ENCODE measurements around the gene OR9A2.

The OR9A2 gene

DNA sequence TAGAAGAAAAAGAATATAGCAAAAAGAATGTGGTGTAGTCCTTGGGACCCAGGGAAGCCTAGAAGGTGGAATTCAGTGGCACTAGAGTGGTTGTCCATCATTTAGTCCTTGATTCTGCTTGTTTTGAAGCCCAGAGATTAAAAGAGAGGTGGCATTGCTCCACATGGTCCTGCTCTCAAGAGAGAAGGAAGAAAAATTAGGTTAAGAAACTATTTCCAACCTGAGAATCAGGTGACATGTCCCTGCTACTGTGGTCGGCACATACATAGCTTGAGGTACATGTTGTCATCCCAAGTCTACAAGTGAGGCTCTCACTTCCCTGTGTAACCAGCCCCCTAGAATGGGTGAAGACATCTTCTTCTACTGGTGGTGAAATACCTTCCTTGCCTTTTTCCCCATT is at the start of gene OR9A2:
OR9A2 (minus strand) TSS at position 101 of the 400 bp plus-strand sequence; CDS start at position 101, 0 bp downstream.
- DNase-seq (ENCODE audit: low read depth in 1 of 2, low spot score in 1 of 2), result no peak

DNA sequence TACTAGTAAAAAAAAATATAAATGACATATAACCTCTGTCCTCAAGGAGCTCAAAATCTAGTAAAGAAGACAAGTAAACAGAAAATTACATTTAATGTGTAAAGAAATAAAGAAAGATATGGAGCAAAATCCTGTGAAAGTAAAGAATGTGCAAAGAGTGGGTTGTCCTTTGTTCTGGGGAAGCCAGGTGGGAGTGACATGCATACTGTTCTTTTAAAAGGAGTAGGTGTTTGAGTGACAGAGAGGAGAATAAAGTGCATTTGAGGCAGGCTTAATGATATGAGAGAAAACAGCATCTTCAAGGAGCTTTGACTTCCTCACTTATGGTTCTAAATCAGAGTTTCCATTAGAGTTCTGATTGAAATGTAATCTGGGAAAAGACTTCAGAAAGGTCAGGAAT is 47.2 kb upstream of the OR9A2 start:
- DNase-seq (ENCODE audit: low read depth in 1 of 2, low spot score in 1 of 2), result no peak

- DNase-seq (ENCODE audit: low read depth in 1 of 2, low spot score in 1 of 2), result no peak
Observed at GRCh38 chr7:143073556-143073955, 46.6 kb upstream of the OR9A2 start.

GRCh38 chr7:143069912-143070500 is 43.1 kb upstream of the OR9A2 start:
- DNase-seq (ENCODE audit: low read depth in 1 of 2, low spot score in 1 of 2), result no peak

DNA sequence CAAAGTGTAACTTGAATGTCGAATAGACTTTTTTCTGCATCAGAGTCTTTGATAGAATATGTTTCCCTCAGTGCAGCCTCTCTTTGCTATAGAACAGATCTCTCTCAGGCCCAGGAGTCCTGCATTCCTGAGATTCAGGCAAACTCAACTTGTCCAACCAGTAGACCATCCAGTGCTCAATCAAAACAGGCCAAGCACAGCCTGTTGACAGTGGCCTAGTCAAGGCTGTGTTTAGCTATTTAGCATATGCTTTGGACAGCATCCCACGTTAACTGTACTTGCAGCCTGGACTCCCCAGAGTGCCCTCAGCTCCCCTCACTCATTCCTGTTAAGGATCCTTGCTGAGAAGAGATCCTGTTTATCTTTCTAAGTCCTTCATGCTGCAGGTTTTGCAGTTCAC is 41.5 kb upstream of the OR9A2 start:
- no peak for DNase-seq (ENCODE audit: low read depth in 1 of 2, low spot score in 1 of 2)

GRCh38 chr7:143063741-143064140 is 36.8 kb upstream of the OR9A2 start:
- DNase-seq (ENCODE audit: low read depth in 1 of 2, low spot score in 1 of 2), result no peak

- DNase-seq (ENCODE audit: low read depth in 1 of 2, low spot score in 1 of 2), result no peak
Observed at GRCh38 chr7:143055754-143056153, 28.8 kb upstream of the OR9A2 start.

GRCh38 chr7:143054621-143055020 is 27.7 kb upstream of the OR9A2 start:
- no peak for DNase-seq (ENCODE audit: low read depth in 1 of 2, low spot score in 1 of 2)

DNA sequence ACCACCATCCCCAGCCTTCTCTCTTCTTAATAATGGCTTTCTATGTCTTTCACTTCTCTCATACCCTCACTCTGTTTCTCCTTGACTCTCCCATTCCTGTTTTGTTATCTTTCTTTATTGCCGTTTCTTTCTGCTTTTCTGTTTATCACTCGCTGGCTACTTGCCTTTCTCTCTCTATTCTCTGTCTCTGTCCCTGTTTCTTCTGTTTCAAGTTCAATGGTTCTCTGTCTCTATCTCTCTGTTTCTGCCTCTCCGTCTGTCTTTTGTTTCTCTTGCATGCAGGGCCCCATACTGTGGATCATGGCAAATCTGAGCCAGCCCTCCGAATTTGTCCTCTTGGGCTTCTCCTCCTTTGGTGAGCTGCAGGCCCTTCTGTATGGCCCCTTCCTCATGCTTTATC is 25.1 kb upstream of the OR9A2 start, which contains the start of gene OR6V1:
OR6V1 (plus strand) TSS at position 301 of the 400 bp plus-strand sequence; CDS start at position 301, 0 bp downstream.
- no peak for DNase-seq (ENCODE audit: low read depth in 1 of 2, low spot score in 1 of 2)

- DNase-seq (ENCODE audit: low read depth in 1 of 2, low spot score in 1 of 2), result no peak
Observed at GRCh38 chr7:143050931-143051330, 24.0 kb upstream of the OR9A2 start.

DNA sequence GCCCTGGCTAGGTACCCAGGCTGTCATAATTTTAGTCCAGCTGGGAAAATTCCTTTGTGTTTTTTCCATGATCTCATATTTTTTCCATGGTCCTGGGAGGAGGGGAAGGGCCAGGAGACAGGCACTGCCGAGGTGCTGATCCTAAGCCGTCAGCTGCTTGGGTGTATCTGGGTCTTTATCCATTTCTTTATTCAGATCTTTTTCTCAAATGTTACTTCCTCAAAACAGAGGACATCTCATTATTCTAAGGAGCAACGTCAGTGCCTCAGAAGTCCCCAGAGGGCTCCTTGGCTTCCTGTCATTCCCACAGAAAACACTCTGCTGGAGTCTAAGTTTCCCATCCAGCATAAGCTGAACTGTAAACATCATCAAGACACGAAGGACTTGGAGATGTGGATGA is 22.4 kb upstream of the OR9A2 start:
- DNase-seq (ENCODE audit: low read depth in 1 of 2, low spot score in 1 of 2), result no peak

DNA sequence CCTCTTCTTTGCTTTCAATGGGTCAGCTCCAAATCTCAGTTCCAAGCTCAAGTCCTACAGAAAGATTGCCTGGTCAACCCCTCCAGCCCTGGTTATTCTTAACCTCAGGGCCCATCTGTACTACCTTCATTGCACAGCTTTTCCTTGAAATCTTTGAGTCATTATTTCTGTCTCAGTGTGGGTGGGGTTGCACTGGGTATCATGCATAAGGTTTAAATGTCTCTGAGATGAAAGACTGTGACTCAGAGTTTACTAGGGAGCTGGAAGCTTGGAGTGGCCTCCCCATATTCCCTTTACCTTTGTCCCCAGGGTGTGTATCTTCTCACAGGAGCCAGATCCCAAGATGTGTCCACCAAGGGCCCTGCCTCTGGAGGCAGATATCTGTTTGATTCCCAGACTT is 21.9 kb upstream of the OR9A2 start:
- no peak for DNase-seq (ENCODE audit: low read depth in 1 of 2, low spot score in 1 of 2)

DNA sequence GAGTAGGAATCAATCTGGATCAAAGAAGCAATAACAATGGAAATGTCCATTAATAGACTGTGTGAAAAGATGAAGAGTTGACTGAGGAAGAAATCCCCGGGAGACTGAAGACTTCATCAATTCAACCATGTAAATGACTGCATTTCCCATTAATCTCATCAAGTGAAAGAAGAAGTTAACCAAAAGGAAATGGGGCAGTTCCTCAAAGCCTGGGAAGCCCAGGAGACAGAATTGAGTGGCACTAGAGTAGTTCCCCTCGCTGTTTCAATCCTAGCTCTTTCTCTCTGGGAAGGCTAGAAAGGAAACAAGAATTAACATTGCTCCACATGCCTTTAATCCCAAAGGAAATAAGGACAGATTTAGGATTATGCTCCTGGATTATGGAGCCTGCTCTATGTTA is 20.4 kb upstream of the OR9A2 start:
- no peak for DNase-seq (ENCODE audit: low read depth in 1 of 2, low spot score in 1 of 2)

DNA sequence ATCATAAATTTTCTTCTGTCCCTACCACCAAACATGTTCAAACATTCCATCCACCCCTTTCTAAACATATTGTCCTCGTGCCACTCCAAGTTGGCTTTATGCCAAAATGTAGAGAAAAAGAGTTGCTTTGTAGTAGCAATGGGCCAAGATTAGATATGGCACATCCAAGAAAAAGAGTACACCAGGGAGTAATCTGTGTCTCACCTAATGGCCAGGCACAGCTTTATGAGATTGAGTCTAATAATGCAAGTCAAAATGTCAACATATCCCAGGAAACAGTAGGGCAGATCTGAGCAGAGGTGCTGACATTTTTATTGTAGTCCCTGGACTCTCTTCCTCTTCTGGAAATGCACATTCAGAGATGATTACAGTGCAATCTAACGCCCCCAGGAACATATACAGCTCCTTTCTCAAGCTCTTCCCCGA is 19.5 kb upstream of the OR9A2 start:
- no peak for DNase-seq (ENCODE audit: low read depth in 1 of 2, low spot score in 1 of 2)

- DNase-seq (ENCODE audit: low read depth in 1 of 2, low spot score in 1 of 2), result no peak
Observed at GRCh38 chr7:143043391-143043790, 16.5 kb upstream of the OR9A2 start.

GRCh38 chr7:143042790-143043271 is 15.9 kb upstream of the OR9A2 start:
- no peak for DNase-seq (ENCODE audit: low read depth in 1 of 2, low spot score in 1 of 2)

- DNase-seq (ENCODE audit: low read depth in 1 of 2, low spot score in 1 of 2), result no peak
Observed at GRCh38 chr7:143042159-143042789, 15.3 kb upstream of the OR9A2 start.

- DNase-seq (ENCODE audit: low read depth in 1 of 2, low spot score in 1 of 2), result no peak
Observed at GRCh38 chr7:143041346-143041745, 14.4 kb upstream of the OR9A2 start.

DNA sequence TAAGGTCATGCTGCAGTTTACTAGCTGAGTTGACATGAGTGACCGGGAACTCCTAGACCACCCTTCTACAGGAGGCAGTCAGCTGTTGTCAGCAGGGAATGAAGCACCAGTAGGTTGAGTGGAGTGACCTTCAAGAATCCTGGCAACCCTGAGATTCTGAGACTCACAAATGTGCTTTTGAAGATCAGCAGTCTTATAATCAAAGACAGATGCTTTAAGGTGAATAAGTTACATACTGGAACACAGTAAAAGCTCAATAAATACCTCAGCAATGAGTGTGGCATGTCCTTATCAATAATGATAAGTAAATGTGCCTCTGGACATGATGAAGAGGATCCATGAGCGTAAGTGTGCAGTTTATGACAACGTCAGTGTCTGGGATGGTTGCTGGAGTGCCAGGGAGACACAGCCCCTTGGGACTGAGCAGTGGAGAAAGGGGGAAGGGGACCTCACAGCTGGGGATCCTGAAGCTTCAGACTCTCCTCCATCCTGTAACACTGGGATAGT is 13.3 kb upstream of the OR9A2 start:
- DNase-seq (ENCODE audit: low read depth in 1 of 2, low spot score in 1 of 2), result no peak

- no peak for DNase-seq (ENCODE audit: low read depth in 1 of 2, low spot score in 1 of 2)
Observed at GRCh38 chr7:143038635-143039034, 11.7 kb upstream of the OR9A2 start.

GRCh38 chr7:143027683-143028082 is 751 bp upstream of the OR9A2 start:
- DNase-seq (ENCODE audit: low read depth in 1 of 2, low spot score in 1 of 2), result no peak

GRCh38 chr7:143025371-143025770 is 1.6 kb downstream of the OR9A2 start:
- no peak for DNase-seq (ENCODE audit: low read depth in 1 of 2, low spot score in 1 of 2)

- no peak for DNase-seq (ENCODE audit: low read depth in 1 of 2, low spot score in 1 of 2)
Observed at GRCh38 chr7:143023047-143023446, 3.9 kb downstream of the OR9A2 start.
